Measurements from ENCODE around the gene SLC25A21.

DNA sequence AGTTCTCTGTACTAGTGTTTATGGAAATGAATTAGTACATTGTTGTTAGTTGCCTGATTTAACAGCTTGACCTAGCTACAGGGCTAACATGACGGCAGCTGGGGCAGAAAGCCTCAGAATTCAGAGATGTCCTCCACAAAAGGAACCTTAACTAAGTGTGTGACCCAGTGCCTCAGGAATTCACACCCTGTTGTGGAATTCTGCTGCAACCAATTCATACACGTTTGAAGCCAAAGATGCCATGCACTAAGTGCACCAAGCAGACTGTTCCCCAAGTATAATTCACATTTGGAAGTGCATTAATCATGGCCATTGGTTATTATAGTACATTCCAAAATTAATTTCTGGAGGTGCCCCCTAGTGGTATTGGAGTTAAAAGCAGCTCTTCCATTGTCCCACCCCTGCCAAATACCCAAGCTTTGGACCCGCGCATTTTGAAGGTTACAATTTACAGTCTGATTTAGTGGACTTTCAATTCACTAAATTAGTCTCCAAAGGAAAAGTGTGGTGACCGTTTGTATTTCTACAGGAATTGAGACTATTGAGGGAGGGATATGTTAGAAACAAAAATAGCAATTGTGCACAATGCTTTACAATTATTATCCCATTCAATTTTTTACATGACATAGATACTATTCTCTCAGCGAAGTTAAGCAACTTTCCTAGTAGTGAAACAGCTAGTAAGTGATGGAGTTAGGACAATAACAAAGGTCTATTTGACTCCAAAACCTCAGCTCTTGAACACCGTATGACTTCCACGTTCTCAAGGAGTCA is 424.8 kb downstream of the SLC25A21 start:
- TF ChIP-seq, protein P1, sequence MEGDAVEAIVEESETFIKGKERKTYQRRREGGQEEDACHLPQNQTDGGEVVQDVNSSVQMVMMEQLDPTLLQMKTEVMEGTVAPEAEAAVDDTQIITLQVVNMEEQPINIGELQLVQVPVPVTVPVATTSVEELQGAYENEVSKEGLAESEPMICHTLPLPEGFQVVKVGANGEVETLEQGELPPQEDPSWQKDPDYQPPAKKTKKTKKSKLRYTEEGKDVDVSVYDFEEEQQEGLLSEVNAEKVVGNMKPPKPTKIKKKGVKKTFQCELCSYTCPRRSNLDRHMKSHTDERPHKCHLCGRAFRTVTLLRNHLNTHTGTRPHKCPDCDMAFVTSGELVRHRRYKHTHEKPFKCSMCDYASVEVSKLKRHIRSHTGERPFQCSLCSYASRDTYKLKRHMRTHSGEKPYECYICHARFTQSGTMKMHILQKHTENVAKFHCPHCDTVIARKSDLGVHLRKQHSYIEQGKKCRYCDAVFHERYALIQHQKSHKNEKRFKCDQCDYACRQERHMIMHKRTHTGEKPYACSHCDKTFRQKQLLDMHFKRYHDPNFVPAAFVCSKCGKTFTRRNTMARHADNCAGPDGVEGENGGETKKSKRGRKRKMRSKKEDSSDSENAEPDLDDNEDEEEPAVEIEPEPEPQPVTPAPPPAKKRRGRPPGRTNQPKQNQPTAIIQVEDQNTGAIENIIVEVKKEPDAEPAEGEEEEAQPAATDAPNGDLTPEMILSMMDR (IDR thresholded peaks at IDR 0.05): peak in 2 of 7 experiments; percentile 12 to 20
- no peak for TF ChIP-seq POLR2A (IDR thresholded peaks at IDR 0.05)

Data from stomach (tissue), 4 donors.